RWPE2 (cell line): Measurements from ENCODE around the gene SLC16A5.

Experiments used
- ATAC-seq: fragments of 200-7000 bp; cut with Tn5 transposase; 3 replicates; pipeline ENCODE4 v1.9.1; 2021; ENCODE audit warnings: low read depth
- DNase-seq: peaks from one replicate; pipeline ENCODE4 v3.0.0-alpha.2; 2020; ENCODE audit warnings: low spot score
- H3K27ac ChIP-seq: fragments of 450-650 bp; 2 replicates; pipeline ENCODE4 v1.5.1; 2017; ENCODE audit warnings: mild to moderate bottlenecking; ENCODE audit not compliant: poor library complexity, severe bottlenecking
- H3K27me3 ChIP-seq: fragments of 250-450 bp; sonication (Bioruptor Pico); 2 replicates; pipeline ENCODE4 v1.5.1; 2021; ENCODE audit warnings: mild to moderate bottlenecking, moderate library complexity; ENCODE audit not compliant: insufficient read depth, poor library complexity, severe bottlenecking
- H3K36me3 ChIP-seq: fragments of 250-450 bp; sonication (Bioruptor Pico); 2 replicates; pipeline ENCODE4 v1.5.1; 2020; ENCODE audit warnings: low read depth, mild to moderate bottlenecking, moderate library complexity
- H3K4me1 ChIP-seq: fragments of 250-450 bp; sonication (Bioruptor Pico); 2 replicates; pipeline ENCODE4 v1.5.1; 2021; ENCODE audit warnings: mild to moderate bottlenecking, moderate library complexity; ENCODE audit not compliant: insufficient read depth, poor library complexity, severe bottlenecking
- H3K4me3 ChIP-seq: fragments of 250-450 bp; sonication (Bioruptor Pico); 2 replicates; pipeline ENCODE4 v1.5.1; 2021; ENCODE audit warnings: mild to moderate bottlenecking, moderate library complexity; ENCODE audit not compliant: severe bottlenecking
- H3K9me3 ChIP-seq: fragments of 250-450 bp; sonication (Bioruptor Pico); 2 replicates; pipeline ENCODE4 v1.5.1; 2021; ENCODE audit warnings: mild to moderate bottlenecking, moderate library complexity; ENCODE audit not compliant: severe bottlenecking
- TF ChIP-seq, protein P1 (sequence below): fragments of 450-650 bp; IDR thresholded peaks from one replicate; pipeline ENCODE4 v1.5.1; 2017; ENCODE audit warnings: mild to moderate bottlenecking, moderate library complexity; ENCODE audit not compliant: poor library complexity, severe bottlenecking

Gene SLC16A5

DNA sequence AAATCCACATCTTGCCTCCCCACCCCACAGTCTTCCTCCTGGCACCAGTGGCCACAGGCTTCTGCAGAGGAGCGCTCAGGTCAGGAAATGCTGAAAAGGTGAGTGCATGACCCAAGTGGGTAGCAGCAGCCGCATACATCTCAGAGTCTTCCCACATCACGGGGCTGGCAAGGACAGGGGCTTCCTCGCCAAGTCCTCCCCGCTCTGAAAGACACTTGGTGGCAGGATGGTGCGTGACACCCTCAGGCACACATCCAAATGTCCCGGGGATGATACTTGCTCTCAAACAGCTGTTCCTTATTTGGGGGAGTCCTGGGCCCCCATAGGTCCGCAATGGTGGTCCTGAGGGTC is 8.8 kb upstream of the SLC16A5 start:
- peak overlapping the region; percentile 38 for H3K27ac ChIP-seq
- no peaks in the 10 kb centered on the region for H3K9me3 ChIP-seq
- no peaks in the 10 kb centered on the region for H3K27me3 ChIP-seq
- no peaks in the 10 kb centered on the region for H3K36me3 ChIP-seq
- H3K4me3 ChIP-seq, result no peak overlapping the region
- H3K4me1 ChIP-seq, result peaks cover 17% of the 10 kb centered on the region
- DNase-seq (no peak), ATAC-seq (peak; percentile 15; the same call in 1 of the 3 replicates)
- TF ChIP-seq, protein P1, sequence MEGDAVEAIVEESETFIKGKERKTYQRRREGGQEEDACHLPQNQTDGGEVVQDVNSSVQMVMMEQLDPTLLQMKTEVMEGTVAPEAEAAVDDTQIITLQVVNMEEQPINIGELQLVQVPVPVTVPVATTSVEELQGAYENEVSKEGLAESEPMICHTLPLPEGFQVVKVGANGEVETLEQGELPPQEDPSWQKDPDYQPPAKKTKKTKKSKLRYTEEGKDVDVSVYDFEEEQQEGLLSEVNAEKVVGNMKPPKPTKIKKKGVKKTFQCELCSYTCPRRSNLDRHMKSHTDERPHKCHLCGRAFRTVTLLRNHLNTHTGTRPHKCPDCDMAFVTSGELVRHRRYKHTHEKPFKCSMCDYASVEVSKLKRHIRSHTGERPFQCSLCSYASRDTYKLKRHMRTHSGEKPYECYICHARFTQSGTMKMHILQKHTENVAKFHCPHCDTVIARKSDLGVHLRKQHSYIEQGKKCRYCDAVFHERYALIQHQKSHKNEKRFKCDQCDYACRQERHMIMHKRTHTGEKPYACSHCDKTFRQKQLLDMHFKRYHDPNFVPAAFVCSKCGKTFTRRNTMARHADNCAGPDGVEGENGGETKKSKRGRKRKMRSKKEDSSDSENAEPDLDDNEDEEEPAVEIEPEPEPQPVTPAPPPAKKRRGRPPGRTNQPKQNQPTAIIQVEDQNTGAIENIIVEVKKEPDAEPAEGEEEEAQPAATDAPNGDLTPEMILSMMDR, result no peak

DNA sequence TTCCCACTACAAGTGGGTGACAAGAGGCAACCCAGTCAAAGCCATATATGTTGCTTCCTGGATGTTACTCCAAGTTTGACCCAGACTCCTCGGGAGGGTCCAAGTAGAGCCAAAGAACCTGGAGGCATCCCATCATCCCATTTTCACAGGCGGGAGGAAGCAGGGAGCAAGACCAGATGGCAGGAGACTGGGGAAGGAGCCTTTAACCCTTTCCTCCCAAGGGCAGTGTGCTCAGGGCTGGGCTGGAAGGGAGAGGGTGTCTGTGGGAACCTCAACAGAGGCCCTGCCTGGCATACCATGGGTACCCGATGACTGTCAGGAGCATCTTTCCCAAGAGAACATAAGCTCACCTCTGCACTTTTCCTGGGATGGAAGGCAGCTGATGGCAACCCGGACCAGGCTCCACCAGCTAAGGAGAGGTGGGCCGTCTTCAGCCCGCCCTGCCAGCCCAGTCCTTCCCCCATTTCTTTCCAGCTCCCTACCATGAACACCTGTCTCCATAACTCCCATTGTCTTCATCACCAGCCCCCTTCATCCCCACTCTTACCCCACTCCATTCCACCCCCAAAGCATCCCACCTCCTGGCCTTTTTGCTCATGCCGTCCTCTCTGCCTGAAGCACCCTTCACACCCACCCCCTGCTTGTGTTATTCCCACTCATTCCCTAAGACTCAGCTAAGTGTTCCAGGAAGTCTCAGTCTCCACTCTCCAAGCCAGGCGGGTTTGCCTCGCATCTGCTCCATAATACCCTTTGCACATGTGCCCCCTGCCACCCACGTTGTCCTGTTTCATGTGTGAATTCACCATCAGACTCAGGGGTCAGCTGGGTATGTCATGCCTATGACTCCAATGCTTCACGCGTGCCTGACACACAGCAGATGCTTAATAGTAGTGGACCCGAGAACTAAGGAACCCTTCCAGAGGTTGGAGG is 5.9 kb upstream of the SLC16A5 start:
- no peaks in the 10 kb centered on the region for H3K36me3 ChIP-seq
- DNase-seq (no peak), ATAC-seq (no peak)
- no peak overlapping the region for H3K4me3 ChIP-seq
- no peaks in the 10 kb centered on the region for H3K27me3 ChIP-seq
- peaks cover 27% of the 10 kb centered on the region for H3K4me1 ChIP-seq
- H3K27ac ChIP-seq, result no peak overlapping the region
- H3K9me3 ChIP-seq, result no peaks in the 10 kb centered on the region
- TF ChIP-seq, protein P1, result no peak

DNA sequence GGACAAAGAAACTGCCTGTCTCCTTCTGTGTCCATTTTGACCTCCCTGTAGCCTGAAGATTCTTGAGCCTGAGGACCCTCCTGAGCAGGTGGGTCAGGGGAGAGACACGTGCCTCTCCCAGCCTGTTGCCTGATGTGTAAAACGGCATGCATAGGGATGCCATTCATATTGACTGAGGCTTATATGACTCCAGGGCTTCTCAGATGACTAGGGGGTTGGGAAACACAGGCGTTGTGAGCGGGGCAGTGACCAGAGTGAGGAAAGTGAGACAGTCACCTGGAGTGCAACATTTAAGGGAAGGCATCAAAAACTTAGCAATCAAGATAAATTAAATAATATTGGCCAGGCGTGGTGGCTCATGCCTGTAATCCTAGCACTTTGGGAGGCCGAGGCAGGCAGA is 5.1 kb upstream of the SLC16A5 start:
- ATAC-seq, result no peak
- TF ChIP-seq, protein P1, result no peak
- Histone ChIP-seq H3K4me3 (no peak overlapping the region), H3K27ac (no peak overlapping the region), H3K27me3 (no peaks in the 10 kb centered on the region), H3K4me1 (peaks cover 32% of the 10 kb centered on the region), H3K36me3 (no peaks in the 10 kb centered on the region), H3K9me3 (no peaks in the 10 kb centered on the region)
- DNase-seq, result no peak

DNA sequence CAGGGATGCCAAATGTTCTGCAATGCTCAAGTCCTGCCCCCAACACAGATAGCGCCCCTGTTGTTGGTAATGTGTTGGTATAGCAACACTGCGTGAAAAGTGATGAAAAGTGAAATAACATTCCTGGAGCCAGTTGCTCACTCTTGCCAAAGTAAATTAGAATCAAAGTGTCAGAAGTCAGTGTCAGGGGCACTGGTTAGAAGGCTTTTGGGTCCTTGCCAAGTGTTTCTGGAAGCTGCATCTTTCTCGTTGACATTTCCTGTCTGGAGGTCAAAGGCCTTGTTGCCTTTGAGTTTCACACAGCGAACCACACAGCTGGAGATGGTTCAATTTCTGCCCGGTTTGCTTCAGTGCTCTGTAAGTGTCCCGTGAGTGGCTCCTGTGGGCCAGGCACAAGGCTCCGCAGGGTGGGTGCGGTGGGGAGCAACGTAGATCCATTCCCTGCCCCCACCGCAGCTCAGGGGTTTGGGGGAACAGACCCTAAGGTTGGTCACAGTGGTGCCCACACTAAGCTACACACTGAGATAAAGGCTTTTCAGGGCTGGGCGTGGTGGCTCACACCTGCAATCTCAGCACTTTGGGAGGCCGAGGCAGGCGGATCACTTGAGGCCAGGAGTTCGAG is 3.6 kb upstream of the SLC16A5 start:
- no peaks in the 10 kb centered on the region for H3K9me3 ChIP-seq
- no peak overlapping the region for H3K4me3 ChIP-seq
- ATAC-seq (no peak), DNase-seq (no peak)
- TF ChIP-seq, protein P1, result no peak
- H3K27me3 ChIP-seq, result no peaks in the 10 kb centered on the region
- H3K36me3 ChIP-seq, result no peaks in the 10 kb centered on the region
- peak overlapping the region; percentile 9 for H3K27ac ChIP-seq
- peaks cover 29% of the 10 kb centered on the region for H3K4me1 ChIP-seq
